K562 (cell line): Measurements from ENCODE around the gene SLC35E2B. TPM values are rescaled to one million over a fixed set of nuclear protein-coding genes. Genes with fewer than 3 reads are reported as not detected.

ENCODE experiments used
- ARID1B ChIP-seq: fragments of 450-650 bp; IDR thresholded peaks from 2 replicates; pipeline ENCODE4 v1.6.1; 2016; ENCODE audit warnings: antibody characterized with exemption, mild to moderate bottlenecking, inconsistent platforms
- BHLHE40 ChIP-seq: IDR thresholded peaks from 2 replicates; pipeline ENCODE4 v1.6.1; 2011; ENCODE audit warnings: low read length, improper control_type of control experiment
- HDAC8 ChIP-seq: fragments of 450-650 bp; IDR thresholded peaks from 2 replicates; pipeline ENCODE4 v1.6.1; 2016; ENCODE audit warnings: mild to moderate bottlenecking, missing genetic modification characterization, moderate library complexity, missing compliant biosample characterization
- KAT7 ChIP-seq: sonication (generic); formaldehyde crosslinking; IDR thresholded peaks from 2 replicates; pipeline ENCODE4 v1.8.0; 2022; ENCODE audit warnings: missing genetic modification reagents, mild to moderate bottlenecking, borderline replicate concordance
- MBD2 ChIP-seq: sonication (generic); IDR thresholded peaks from 2 replicates; pipeline ENCODE4 v1.6.1; 2016; ENCODE audit warnings: low read depth, borderline replicate concordance
- MXI1 ChIP-seq: IDR thresholded peaks from 2 replicates; pipeline ENCODE4 v1.6.1; 2011; ENCODE audit warnings: low read depth, mild to moderate bottlenecking, improper control_type of control experiment, low read length
- MYC ChIP-seq, 2 experiments: fragments of 250-450 bp in 1 of 2; sonication (Bioruptor Pico) in 1 of 2; IDR thresholded peaks; 2 replicates each; pipeline versions ENCODE4 v1.5.1 to v1.6.1; 2012 to 2021; ENCODE audit warnings: low read depth in 2 of 2, borderline replicate concordance in 1 of 2, improper control_type of control experiment in 1 of 2, low read length in 1 of 2, mild to moderate bottlenecking in 1 of 2, moderate library complexity in 1 of 2
- RB1 ChIP-seq: fragments of 450-650 bp; IDR thresholded peaks from 2 replicates; pipeline ENCODE4 v1.6.1; 2017; ENCODE audit warnings: low read depth, mild to moderate bottlenecking
- SMAD3 ChIP-seq: fragments of 450-650 bp; formaldehyde crosslinking; conservative IDR thresholded peaks from 2 replicates; pipeline ENCODE4 v1.4.0; 2020; ENCODE audit warnings: mild to moderate bottlenecking
- TCF3 ChIP-seq: sonication (generic); formaldehyde crosslinking; IDR thresholded peaks from 2 replicates; pipeline ENCODE4 v1.4.0; 2020; ENCODE audit warnings: mild to moderate bottlenecking, missing genetic modification reagents
- TFE3 ChIP-seq: fragments of 450-650 bp; formaldehyde crosslinking; IDR thresholded peaks from 2 replicates; pipeline ENCODE4 v1.4.0; 2020; ENCODE audit warnings: mild to moderate bottlenecking, mixed read lengths
- TGIF2 ChIP-seq: sonication (generic); formaldehyde crosslinking; IDR thresholded peaks from 2 replicates; pipeline ENCODE4 v1.8.1; 2022; ENCODE audit warnings: mild to moderate bottlenecking, missing genetic modification reagents, moderate library complexity
- ZC3H8 ChIP-seq: fragments of 450-650 bp; IDR thresholded peaks from 2 replicates; pipeline ENCODE4 v1.6.1; 2017
- ZNF354B ChIP-seq: fragments of 250-450 bp; sonication (Bioruptor Pico); IDR thresholded peaks from 2 replicates; pipeline ENCODE4 v1.4.0; 2020
- ZNF518B ChIP-seq: fragments of 250-450 bp; sonication (Bioruptor Pico); IDR thresholded peaks from 2 replicates; pipeline ENCODE4 v1.5.0; 2021; ENCODE audit warnings: mild to moderate bottlenecking, moderate library complexity
- ZNF766 ChIP-seq: fragments of 200-800 bp; sonication (Bioruptor generic); conservative IDR thresholded peaks from 2 replicates; pipeline ENCODE4 v1.6.1; 2016; ENCODE audit warnings: missing genetic modification characterization, missing compliant biosample characterization
- ZZZ3 ChIP-seq: fragments of 450-650 bp; IDR thresholded peaks from 2 replicates; pipeline ENCODE4 v1.6.1; 2016; ENCODE audit warnings: antibody characterized with exemption, mild to moderate bottlenecking, moderate library complexity
- polyA plus RNA-seq, 8 experiments: library from polyadenylated mRNA; depleted of rRNA in 4 of 8; stranded (reverse) in 5 of 8; unstranded in 3 of 8; fragments of >200 nt; fragmentation: Nextera tagmentation in 2 of 8; fragmentation: Illumina TruSeq in 1 of 8; extraction: Ambion mirVana in 2 of 8; extraction: Trizol in 1 of 8; gene quantifications; 2 replicates each; pipeline versions ENCODE4 v1.2.1 to v1.2.3, GENCODE V29; 2011 to 2014; ENCODE audit warnings: inconsistent platforms in 1 of 8, missing spikeins in 1 of 8
- total RNA-seq, 7 experiments: library from RNA; depleted of rRNA in 6 of 7; stranded (reverse); fragments of >200 nt in 6 of 7; fragmentation: Illumina TruSeq in 2 of 7; extraction: Trizol in 2 of 7; gene quantifications; 2 replicates each; pipeline versions ENCODE4 v1.2.1 to v1.2.3, GENCODE V29; 2011 to 2021; ENCODE audit warnings: low replicate concordance in 1 of 7
- TF ChIP-seq, protein P1 (sequence below), 2 experiments: IDR thresholded peaks; 2 replicates each; pipeline ENCODE4 v1.6.1; 2012; ENCODE audit warnings: improper control_type of control experiment in 2 of 2, low read depth in 2 of 2, low read length in 2 of 2, borderline replicate concordance in 1 of 2
- TF ChIP-seq, protein P2 (sequence below): sonication (generic); formaldehyde crosslinking; IDR thresholded peaks from 2 replicates; pipeline ENCODE4 v1.9.0; 2022; ENCODE audit warnings: mild to moderate bottlenecking, missing genetic modification reagents

Gene SLC35E2B
- total and polyA plus RNA-seq, 9 of the 15 experiments (the other 6 are each of a cell fraction or from before 2014, with no cell fraction given), result 4.7 to 44.6 (median 20.7) TPM

- TF ChIP-seq, protein P1, sequence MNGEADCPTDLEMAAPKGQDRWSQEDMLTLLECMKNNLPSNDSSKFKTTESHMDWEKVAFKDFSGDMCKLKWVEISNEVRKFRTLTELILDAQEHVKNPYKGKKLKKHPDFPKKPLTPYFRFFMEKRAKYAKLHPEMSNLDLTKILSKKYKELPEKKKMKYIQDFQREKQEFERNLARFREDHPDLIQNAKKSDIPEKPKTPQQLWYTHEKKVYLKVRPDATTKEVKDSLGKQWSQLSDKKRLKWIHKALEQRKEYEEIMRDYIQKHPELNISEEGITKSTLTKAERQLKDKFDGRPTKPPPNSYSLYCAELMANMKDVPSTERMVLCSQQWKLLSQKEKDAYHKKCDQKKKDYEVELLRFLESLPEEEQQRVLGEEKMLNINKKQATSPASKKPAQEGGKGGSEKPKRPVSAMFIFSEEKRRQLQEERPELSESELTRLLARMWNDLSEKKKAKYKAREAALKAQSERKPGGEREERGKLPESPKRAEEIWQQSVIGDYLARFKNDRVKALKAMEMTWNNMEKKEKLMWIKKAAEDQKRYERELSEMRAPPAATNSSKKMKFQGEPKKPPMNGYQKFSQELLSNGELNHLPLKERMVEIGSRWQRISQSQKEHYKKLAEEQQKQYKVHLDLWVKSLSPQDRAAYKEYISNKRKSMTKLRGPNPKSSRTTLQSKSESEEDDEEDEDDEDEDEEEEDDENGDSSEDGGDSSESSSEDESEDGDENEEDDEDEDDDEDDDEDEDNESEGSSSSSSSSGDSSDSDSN (IDR thresholded peaks at IDR 0.05; ENCODE audit: borderline replicate concordance in 1 of 2, low read depth in 2 of 2, low read length in 2 of 2), result 0 out of 4 replicates have a peak, but pooled peaks of 1 of the 2 experiments have one; percentile 8
- TF ChIP-seq ZNF766 (0 out of 2 replicates have a peak, but pooled peaks have one; percentile 31), TGIF2 (CRISPR knock-in tag) (peak; percentile 90; the same call in 1 of the 2 replicates), ZNF354B (CRISPR knock-in tag) (no peak), HDAC8 (tag) (no peak), ZZZ3 (no peak), MXI1 (peak; percentile 61), BHLHE40 (peak; percentile 75), MYC (IDR thresholded peaks at IDR 0.05; ENCODE audit: low read depth, low read length) (no peak; the same call in 1 of the 2 replicates), MYC (CRISPR knock-in tag; IDR thresholded peaks at IDR 0.05; ENCODE audit: borderline replicate concordance, low read depth) (no peak), TCF3 (CRISPR knock-in tag) (peak; percentile 69), RB1 (peak; percentile 42), ARID1B (peak; percentile 50; the same call in 1 of the 2 replicates), MBD2 (no peak), TFE3 (CRISPR knock-in tag) (peak; percentile 56), ZC3H8 (no peak), KAT7 (peak; percentile 76; the same call in 1 of the 2 replicates), ZNF518B (CRISPR knock-in tag) (no peak), SMAD3 (CRISPR knock-in tag) (no peak)
- TF ChIP-seq, protein P2, sequence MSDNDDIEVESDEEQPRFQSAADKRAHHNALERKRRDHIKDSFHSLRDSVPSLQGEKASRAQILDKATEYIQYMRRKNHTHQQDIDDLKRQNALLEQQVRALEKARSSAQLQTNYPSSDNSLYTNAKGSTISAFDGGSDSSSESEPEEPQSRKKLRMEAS, result peak; percentile 71
Observed at GRCh38 chr1:1614204-1614953, 78.2 kb downstream of the SLC35E2B start (continued).
